IMR-90 (cell line): ENCODE results near the gene SYT15B.
"Not testable (repeated sequence)": the region's sequence is repeated elsewhere in the genome, so short reads cannot be mapped to it uniquely, and the experiment has no call there.

Experiments used
- BHLHE40 ChIP-seq: fragments of 150-350 bp; IDR thresholded peaks from 2 replicates; pipeline ENCODE4 v1.6.1; 2016; ENCODE audit warnings: mild to moderate bottlenecking, low read depth, low read length
- CEBPB ChIP-seq: IDR thresholded peaks from 2 replicates; pipeline ENCODE4 v1.6.1; 2012; ENCODE audit warnings: low read depth, low read length, improper control_type of control experiment
- FOS ChIP-seq: fragments of 150-350 bp; IDR thresholded peaks from 2 replicates; pipeline ENCODE4 v1.6.1; 2016; ENCODE audit warnings: low read depth, low read length
- MAFK ChIP-seq: IDR thresholded peaks from 2 replicates; pipeline ENCODE4 v1.6.1; 2012; ENCODE audit warnings: low read depth, low read length, improper control_type of control experiment
- MAZ ChIP-seq: IDR thresholded peaks from 2 replicates; pipeline ENCODE4 v1.6.1; 2012; ENCODE audit warnings: low read depth, mild to moderate bottlenecking, low read length, improper control_type of control experiment, moderate library complexity, borderline replicate concordance
- MXI1 ChIP-seq: IDR thresholded peaks from 2 replicates; pipeline ENCODE4 v1.6.1; 2012; ENCODE audit warnings: low read depth, mild to moderate bottlenecking, low read length, moderate library complexity, borderline replicate concordance
- POLR2A ChIP-seq: IDR thresholded peaks from 2 replicates; pipeline ENCODE4 v1.6.1; 2012; ENCODE audit warnings: mild to moderate bottlenecking, low read depth, low read length
- RAD21 ChIP-seq: IDR thresholded peaks from 2 replicates; pipeline ENCODE4 v1.6.1; 2012; ENCODE audit warnings: low read length, improper control_type of control experiment
- RCOR1 ChIP-seq: IDR thresholded peaks from 2 replicates; pipeline ENCODE4 v1.6.1; 2012; ENCODE audit warnings: mild to moderate bottlenecking, low read length, improper control_type of control experiment; ENCODE audit not compliant: insufficient replicate concordance
- RFX5 ChIP-seq: IDR thresholded peaks from 2 replicates; pipeline ENCODE4 v1.8.0; 2012; ENCODE audit warnings: low read depth, mild to moderate bottlenecking, low read length, moderate library complexity
- SMC3 ChIP-seq: fragments of 150-350 bp; IDR thresholded peaks from 2 replicates; pipeline ENCODE4 v1.6.1; 2016; ENCODE audit warnings: low read depth, mild to moderate bottlenecking, antibody characterized with exemption, low read length, moderate library complexity
- TF ChIP-seq, protein P1 (sequence below): conservative IDR thresholded peaks from 2 replicates; pipeline ENCODE4 v1.5.1; 2012; ENCODE audit warnings: mild to moderate bottlenecking, low read depth, low read length, improper control_type of control experiment
- TF ChIP-seq, protein P2 (sequence below): fragments of 150-350 bp; IDR thresholded peaks from 2 replicates; pipeline ENCODE4 v1.6.1; 2017; ENCODE audit warnings: mild to moderate bottlenecking, antibody characterized with exemption, low read length, low read depth
- TF ChIP-seq, protein P3 (sequence below): fragments of 150-350 bp; IDR thresholded peaks from 2 replicates; pipeline ENCODE4 v1.6.1; 2016; ENCODE audit warnings: low read depth, mild to moderate bottlenecking, low read length, moderate library complexity, borderline replicate concordance

DNA sequence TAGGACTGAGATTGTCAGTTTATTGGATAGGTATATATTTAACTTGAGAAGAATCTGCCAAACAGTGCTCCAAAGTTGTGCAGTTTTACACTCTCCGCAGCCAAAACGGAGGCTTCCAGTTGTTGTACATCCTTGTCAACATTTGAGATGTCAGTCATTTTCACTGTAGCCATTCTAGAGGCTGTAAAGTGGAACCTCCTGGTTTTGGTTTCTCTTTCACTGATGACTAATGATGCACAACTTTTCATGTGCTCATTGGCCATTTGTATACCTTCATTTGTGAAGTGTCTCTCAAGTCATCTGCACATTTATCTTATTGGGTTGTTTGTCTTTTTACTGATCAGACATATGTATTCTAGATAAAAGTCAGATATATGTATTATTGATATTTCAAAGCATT is 22.5 kb downstream of the SYT15B start:
- TF ChIP-seq RAD21, MXI1, MAFK, POLR2A, RFX5, FOS, CEBPB, RCOR1, MAZ, SMC3, BHLHE40: not testable (repeated sequence)
- TF ChIP-seq, protein P1, sequence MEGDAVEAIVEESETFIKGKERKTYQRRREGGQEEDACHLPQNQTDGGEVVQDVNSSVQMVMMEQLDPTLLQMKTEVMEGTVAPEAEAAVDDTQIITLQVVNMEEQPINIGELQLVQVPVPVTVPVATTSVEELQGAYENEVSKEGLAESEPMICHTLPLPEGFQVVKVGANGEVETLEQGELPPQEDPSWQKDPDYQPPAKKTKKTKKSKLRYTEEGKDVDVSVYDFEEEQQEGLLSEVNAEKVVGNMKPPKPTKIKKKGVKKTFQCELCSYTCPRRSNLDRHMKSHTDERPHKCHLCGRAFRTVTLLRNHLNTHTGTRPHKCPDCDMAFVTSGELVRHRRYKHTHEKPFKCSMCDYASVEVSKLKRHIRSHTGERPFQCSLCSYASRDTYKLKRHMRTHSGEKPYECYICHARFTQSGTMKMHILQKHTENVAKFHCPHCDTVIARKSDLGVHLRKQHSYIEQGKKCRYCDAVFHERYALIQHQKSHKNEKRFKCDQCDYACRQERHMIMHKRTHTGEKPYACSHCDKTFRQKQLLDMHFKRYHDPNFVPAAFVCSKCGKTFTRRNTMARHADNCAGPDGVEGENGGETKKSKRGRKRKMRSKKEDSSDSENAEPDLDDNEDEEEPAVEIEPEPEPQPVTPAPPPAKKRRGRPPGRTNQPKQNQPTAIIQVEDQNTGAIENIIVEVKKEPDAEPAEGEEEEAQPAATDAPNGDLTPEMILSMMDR, result not testable (repeated sequence)
- TF ChIP-seq, protein P2, sequence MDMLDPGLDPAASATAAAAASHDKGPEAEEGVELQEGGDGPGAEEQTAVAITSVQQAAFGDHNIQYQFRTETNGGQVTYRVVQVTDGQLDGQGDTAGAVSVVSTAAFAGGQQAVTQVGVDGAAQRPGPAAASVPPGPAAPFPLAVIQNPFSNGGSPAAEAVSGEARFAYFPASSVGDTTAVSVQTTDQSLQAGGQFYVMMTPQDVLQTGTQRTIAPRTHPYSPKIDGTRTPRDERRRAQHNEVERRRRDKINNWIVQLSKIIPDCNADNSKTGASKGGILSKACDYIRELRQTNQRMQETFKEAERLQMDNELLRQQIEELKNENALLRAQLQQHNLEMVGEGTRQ, result not testable (repeated sequence)
- TF ChIP-seq, protein P3, sequence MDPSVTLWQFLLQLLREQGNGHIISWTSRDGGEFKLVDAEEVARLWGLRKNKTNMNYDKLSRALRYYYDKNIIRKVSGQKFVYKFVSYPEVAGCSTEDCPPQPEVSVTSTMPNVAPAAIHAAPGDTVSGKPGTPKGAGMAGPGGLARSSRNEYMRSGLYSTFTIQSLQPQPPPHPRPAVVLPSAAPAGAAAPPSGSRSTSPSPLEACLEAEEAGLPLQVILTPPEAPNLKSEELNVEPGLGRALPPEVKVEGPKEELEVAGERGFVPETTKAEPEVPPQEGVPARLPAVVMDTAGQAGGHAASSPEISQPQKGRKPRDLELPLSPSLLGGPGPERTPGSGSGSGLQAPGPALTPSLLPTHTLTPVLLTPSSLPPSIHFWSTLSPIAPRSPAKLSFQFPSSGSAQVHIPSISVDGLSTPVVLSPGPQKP, result not testable (repeated sequence)
